Measurements from ENCODE around the gene PCDHGA1.
A peak's percentile ranks its signal among the peaks of the same experiment; 100 is the strongest.
"Not testable (repeated sequence)": the region's sequence is repeated elsewhere in the genome, so short reads cannot be mapped to it uniquely, and the experiment has no call there.

Gene PCDHGA1

GRCh38 chr5:141306630-141307029 lies 23.7 kb upstream of the PCDHGA1 start:
- Histone ChIP-seq H3K4me3 (ENCODE audit: insufficient read depth, low read length, poor library complexity, severe bottlenecking) (no peak overlapping the region), H4K20me1 (ENCODE audit: low read depth, low read length) (no peaks in the 10 kb centered on the region), H3K9me3 (ENCODE audit: insufficient read depth, low read length) (no peaks in the 10 kb centered on the region; the same call in 1 of the 2 replicates), H3K4me2 (ENCODE audit: low read depth, low read length, poor library complexity, severe bottlenecking) (no peak overlapping the region), H3K27ac (ENCODE audit: low read depth, low read length) (no peak overlapping the region), H3F3A (ENCODE audit: insufficient read depth) (no peaks in the 10 kb centered on the region), H2AFZ (ENCODE audit: low read depth, low read length, severe bottlenecking) (no peak overlapping the region), H3K79me2 (ENCODE audit: insufficient read depth, low read length) (peaks cover 7% of the 10 kb centered on the region; the same call in 1 of the 2 replicates), H3K9me2 (replicated peaks; ENCODE audit: insufficient read depth, low read length) (no peaks in the 10 kb centered on the region), H3K27me3 (ENCODE audit: low read length) (no peaks in the 10 kb centered on the region), H3K36me3 (ENCODE audit: low read length) (no peaks in the 10 kb centered on the region), H3K9ac (ENCODE audit: low read length) (no peak overlapping the region)
- no peak for TF ChIP-seq EZH2phosphoT487 (conservative IDR thresholded peaks at IDR 0.05; ENCODE audit: low read length)
- TF ChIP-seq, protein P1, sequence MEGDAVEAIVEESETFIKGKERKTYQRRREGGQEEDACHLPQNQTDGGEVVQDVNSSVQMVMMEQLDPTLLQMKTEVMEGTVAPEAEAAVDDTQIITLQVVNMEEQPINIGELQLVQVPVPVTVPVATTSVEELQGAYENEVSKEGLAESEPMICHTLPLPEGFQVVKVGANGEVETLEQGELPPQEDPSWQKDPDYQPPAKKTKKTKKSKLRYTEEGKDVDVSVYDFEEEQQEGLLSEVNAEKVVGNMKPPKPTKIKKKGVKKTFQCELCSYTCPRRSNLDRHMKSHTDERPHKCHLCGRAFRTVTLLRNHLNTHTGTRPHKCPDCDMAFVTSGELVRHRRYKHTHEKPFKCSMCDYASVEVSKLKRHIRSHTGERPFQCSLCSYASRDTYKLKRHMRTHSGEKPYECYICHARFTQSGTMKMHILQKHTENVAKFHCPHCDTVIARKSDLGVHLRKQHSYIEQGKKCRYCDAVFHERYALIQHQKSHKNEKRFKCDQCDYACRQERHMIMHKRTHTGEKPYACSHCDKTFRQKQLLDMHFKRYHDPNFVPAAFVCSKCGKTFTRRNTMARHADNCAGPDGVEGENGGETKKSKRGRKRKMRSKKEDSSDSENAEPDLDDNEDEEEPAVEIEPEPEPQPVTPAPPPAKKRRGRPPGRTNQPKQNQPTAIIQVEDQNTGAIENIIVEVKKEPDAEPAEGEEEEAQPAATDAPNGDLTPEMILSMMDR (IDR thresholded peaks at IDR 0.05; ENCODE audit: insufficient read depth, low read length, poor library complexity, severe bottlenecking) = no peak

DNA sequence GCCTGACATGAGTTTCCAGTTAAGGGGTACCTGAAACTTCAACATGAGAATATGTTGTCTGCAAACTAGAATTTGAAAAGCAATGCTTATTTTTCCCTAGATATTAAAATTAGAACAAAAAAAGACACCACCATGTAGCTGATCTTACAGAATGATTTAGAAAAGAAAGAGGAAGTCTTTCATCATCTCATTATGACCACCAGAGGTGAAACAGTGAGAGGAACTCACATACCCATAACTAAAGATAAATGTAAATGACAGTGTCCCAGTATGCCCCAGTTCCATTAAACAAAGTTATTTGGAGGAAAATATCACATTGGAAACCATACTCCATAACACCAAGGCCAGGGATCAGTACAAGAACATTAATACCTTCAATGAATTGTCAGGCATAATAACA lies 16.6 kb upstream of the PCDHGA1 start:
- no peak overlapping the region for H2AFZ ChIP-seq (ENCODE audit: low read depth, low read length, severe bottlenecking)
- peaks cover 65% of the 10 kb centered on the region for H3K79me2 ChIP-seq (ENCODE audit: insufficient read depth, low read length)
- 0 out of 2 replicates have a peak, but pooled peaks cover 5% of the 10 kb centered on the region for H4K20me1 ChIP-seq (ENCODE audit: low read depth, low read length)
- no peak overlapping the region for H3K27ac ChIP-seq (ENCODE audit: low read depth, low read length)
- no peak overlapping the region for H3K4me2 ChIP-seq (ENCODE audit: low read depth, low read length, poor library complexity, severe bottlenecking)
- no peak overlapping the region for H3K9ac ChIP-seq (ENCODE audit: low read length)
- no peak overlapping the region for H3K4me3 ChIP-seq (ENCODE audit: insufficient read depth, low read length, poor library complexity, severe bottlenecking)
- no peak for TF ChIP-seq EZH2phosphoT487 (conservative IDR thresholded peaks at IDR 0.05; ENCODE audit: low read length)
- TF ChIP-seq, protein P1 (IDR thresholded peaks at IDR 0.05; ENCODE audit: insufficient read depth, low read length, poor library complexity, severe bottlenecking) = no peak
- H3K9me3 ChIP-seq (ENCODE audit: insufficient read depth, low read length) = peaks cover 17% of the 10 kb centered on the region
- peaks cover 3% of the 10 kb centered on the region; the same call in 1 of the 2 replicates for H3F3A ChIP-seq (ENCODE audit: insufficient read depth)
- no peaks in the 10 kb centered on the region for H3K27me3 ChIP-seq (ENCODE audit: low read length)
- no peaks in the 10 kb centered on the region for H3K9me2 ChIP-seq (replicated peaks; ENCODE audit: insufficient read depth, low read length)
- H3K36me3 ChIP-seq (ENCODE audit: low read length) = peaks cover 26% of the 10 kb centered on the region

DNA sequence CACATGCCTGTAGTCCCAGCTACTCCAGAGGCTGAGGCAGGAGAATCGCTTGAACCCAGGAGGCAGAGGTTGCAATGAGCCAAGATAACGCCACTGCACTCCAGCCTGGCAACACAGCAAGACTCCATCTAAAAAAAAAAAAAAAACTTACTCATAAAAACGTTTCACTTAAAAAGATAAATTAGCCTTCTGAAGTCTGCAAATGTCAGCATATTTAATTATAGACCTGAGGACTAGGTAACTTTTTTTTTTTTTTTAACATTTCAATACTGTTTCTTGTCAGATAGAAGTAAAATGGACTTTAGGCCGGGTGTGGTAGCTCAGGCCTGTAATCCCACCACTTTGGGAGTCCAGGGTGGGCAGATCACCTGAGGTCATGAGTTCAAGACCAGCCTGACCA lies 13.4 kb upstream of the PCDHGA1 start:
- H2AFZ ChIP-seq (ENCODE audit: low read depth, low read length, severe bottlenecking); H3K27ac ChIP-seq (ENCODE audit: low read depth, low read length); H3K4me3 ChIP-seq (ENCODE audit: insufficient read depth, low read length, poor library complexity, severe bottlenecking); H3K27me3 ChIP-seq (ENCODE audit: low read length); H4K20me1 ChIP-seq (ENCODE audit: low read depth, low read length); H3F3A ChIP-seq (ENCODE audit: insufficient read depth); H3K9ac ChIP-seq (ENCODE audit: low read length); H3K4me2 ChIP-seq (ENCODE audit: low read depth, low read length, poor library complexity, severe bottlenecking); H3K9me2 ChIP-seq (replicated peaks; ENCODE audit: insufficient read depth, low read length): not testable (repeated sequence)
- peaks cover 74% of the 10 kb centered on the region for H3K79me2 ChIP-seq (ENCODE audit: insufficient read depth, low read length)
- peaks cover 30% of the 10 kb centered on the region for H3K9me3 ChIP-seq (ENCODE audit: insufficient read depth, low read length)
- H3K36me3 ChIP-seq (ENCODE audit: low read length) = peaks cover 39% of the 10 kb centered on the region

DNA sequence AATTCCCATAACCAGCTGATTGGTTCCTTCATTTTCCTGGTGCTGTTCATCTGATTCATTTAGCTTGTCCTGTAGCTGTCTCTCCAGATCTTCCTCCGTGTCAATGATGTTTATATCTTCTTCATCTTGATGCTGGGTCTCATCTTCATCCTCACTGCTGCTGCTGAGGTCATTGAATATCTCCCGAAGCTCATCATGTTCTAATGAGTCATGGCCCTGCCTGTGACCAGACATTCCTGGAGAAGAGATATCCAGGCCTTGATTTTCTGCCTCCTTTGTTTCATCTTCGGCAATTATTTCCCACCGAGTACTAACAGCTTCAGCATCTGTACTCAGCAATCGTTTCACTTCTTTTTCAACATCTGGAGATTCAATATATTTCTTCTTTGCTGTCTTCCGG lies 11.1 kb upstream of the PCDHGA1 start:
- peaks cover 30% of the 10 kb centered on the region for H3K9me3 ChIP-seq (ENCODE audit: insufficient read depth, low read length)

More for the DNA sequence above, 11.1 kb upstream of the PCDHGA1 start:
- TF ChIP-seq, protein P1 (IDR thresholded peaks at IDR 0.05; ENCODE audit: insufficient read depth, low read length, poor library complexity, severe bottlenecking) = no peak
- TF ChIP-seq EZH2phosphoT487 (conservative IDR thresholded peaks at IDR 0.05; ENCODE audit: low read length) = no peak
- H3K79me2 ChIP-seq (ENCODE audit: insufficient read depth, low read length) = peaks cover 60% of the 10 kb centered on the region
- no peak overlapping the region for H2AFZ ChIP-seq (ENCODE audit: low read depth, low read length, severe bottlenecking)
- H3K27me3 ChIP-seq (ENCODE audit: low read length) = no peaks in the 10 kb centered on the region
- H4K20me1 ChIP-seq (ENCODE audit: low read depth, low read length) = 0 out of 2 replicates have a peak, but pooled peaks cover 5% of the 10 kb centered on the region
- no peak overlapping the region for H3K9ac ChIP-seq (ENCODE audit: low read length)
- H3K4me3 ChIP-seq (ENCODE audit: insufficient read depth, low read length, poor library complexity, severe bottlenecking) = peak overlapping the region; percentile 89
- H3K27ac ChIP-seq (ENCODE audit: low read depth, low read length) = no peak overlapping the region
- peak overlapping the region; percentile 78 for H3K4me2 ChIP-seq (ENCODE audit: low read depth, low read length, poor library complexity, severe bottlenecking)
- H3K36me3 ChIP-seq (ENCODE audit: low read length) = peaks cover 39% of the 10 kb centered on the region
- H3F3A ChIP-seq (ENCODE audit: insufficient read depth) = peaks cover 6% of the 10 kb centered on the region; the same call in 1 of the 2 replicates
- no peaks in the 10 kb centered on the region for H3K9me2 ChIP-seq (replicated peaks; ENCODE audit: insufficient read depth, low read length)

Measured in SU-DHL-6 (cell line).